Right atrium auricular region (tissue), 2 donors: ENCODE measurements around the gene LYPD8. TPM values are rescaled to one million over a fixed set of nuclear protein-coding genes. Genes with fewer than 3 reads are reported as not detected.

ENCODE experiments used
- DNase-seq: peaks from one replicate; pipeline ENCODE4 v3.0.0-alpha.2; 2019; ENCODE audit warnings: low spot score
- H3K27ac ChIP-seq, 2 donors: fragments of 200-600 bp; sonication (generic); 1 replicate in 1 of 2; 2 replicates in 1 of 2; pipeline ENCODE4 v1.5.1; 2016 to 2019
- H3K27me3 ChIP-seq, 2 donors: fragments of 200-600 bp; sonication (generic); one replicate each; pipeline versions ENCODE4 v1.5.1 to v1.6.0; 2017 to 2019
- H3K36me3 ChIP-seq: fragments of 200-600 bp; sonication (generic); one replicate; pipeline ENCODE4 v1.5.1; 2016
- H3K4me1 ChIP-seq, 2 donors: fragments of 200-600 bp; sonication (generic); one replicate each; pipeline versions ENCODE4 v1.5.1 to v1.6.0; 2017 to 2019
- H3K4me3 ChIP-seq, 2 donors: fragments of 200-600 bp; sonication (generic); 1 replicate in 1 of 2; 2 replicates in 1 of 2; pipeline ENCODE4 v1.5.1; 2017 to 2019; ENCODE audit warnings: mild to moderate bottlenecking in 1 of 2, moderate library complexity in 1 of 2
- H3K9me3 ChIP-seq, 2 donors: fragments of 200-600 bp; sonication (generic); one replicate each; pipeline ENCODE4 v1.5.1; 2019
- CTCF ChIP-seq, 2 donors: fragments of 200-600 bp; sonication (generic); IDR thresholded peaks; one replicate each; pipeline ENCODE4 v1.5.1; 2019; ENCODE audit warnings: antibody characterized with exemption in 2 of 2
- total RNA-seq, 2 donors: library from RNA; depleted of rRNA; stranded (reverse); fragments of >200 nt; gene quantifications; one replicate each; pipeline ENCODE4 v1.1.0, GENCODE V29; 2016

LYPD8 gene
- total RNA-seq, 2 donors from 2014 or later = not detected

GRCh38 chr1:248787430-248787829 is 31.9 kb upstream of the LYPD8 start:
- Histone ChIP-seq H3K27ac (no peak overlapping the region), H3K36me3 (no peaks in the 10 kb centered on the region), H3K4me1 (no peaks in the 10 kb centered on the region), H3K4me3 (no peak overlapping the region), H3K9me3 (no peaks in the 10 kb centered on the region), H3K27me3 (no peaks in the 10 kb centered on the region)
- DNase-seq = no peak
- no peak for TF ChIP-seq CTCF (IDR thresholded peaks at IDR 0.05)

- no peak overlapping the region for H3K4me3 ChIP-seq
- TF ChIP-seq CTCF (IDR thresholded peaks at IDR 0.05) = no peak
- H3K27me3 ChIP-seq = no peaks in the 10 kb centered on the region
- H3K36me3 ChIP-seq = no peaks in the 10 kb centered on the region
- no peak for DNase-seq
- H3K27ac ChIP-seq = no peak overlapping the region
- H3K4me1 ChIP-seq = no peaks in the 10 kb centered on the region
- H3K9me3 ChIP-seq = peaks cover 0 to 3% of the 10 kb centered on the region in 2 donors
Measured at GRCh38 chr1:248786156-248786555, 30.6 kb upstream of the LYPD8 start.

GRCh38 chr1:248783367-248783766 is 27.8 kb upstream of the LYPD8 start:
- no peak for TF ChIP-seq CTCF (IDR thresholded peaks at IDR 0.05)
- Histone ChIP-seq H3K9me3 (peaks cover 0 to 12% of the 10 kb centered on the region in 2 donors), H3K4me3 (no peak overlapping the region), H3K27me3 (no peaks in the 10 kb centered on the region), H3K4me1 (no peaks in the 10 kb centered on the region), H3K36me3 (no peaks in the 10 kb centered on the region), H3K27ac (no peak overlapping the region)
- DNase-seq = no peak

- DNase-seq = no peak
- no peaks in the 10 kb centered on the region for H3K4me1 ChIP-seq
- no peaks in the 10 kb centered on the region for H3K36me3 ChIP-seq
- H3K27ac ChIP-seq = no peak overlapping the region
- no peaks in the 10 kb centered on the region for H3K27me3 ChIP-seq
- H3K4me3 ChIP-seq = no peak overlapping the region
- peaks cover 0 to 12% of the 10 kb centered on the region in 2 donors for H3K9me3 ChIP-seq
- TF ChIP-seq CTCF (IDR thresholded peaks at IDR 0.05) = no peak
Measured at GRCh38 chr1:248782416-248783141, 27.0 kb upstream of the LYPD8 start.

GRCh38 chr1:248779350-248779749 is 23.8 kb upstream of the LYPD8 start:
- no peak for TF ChIP-seq CTCF (IDR thresholded peaks at IDR 0.05)
- Histone ChIP-seq H3K9me3 (peaks cover 0 to 23% of the 10 kb centered on the region in 2 donors), H3K4me3 (no peak overlapping the region), H3K27ac (no peak overlapping the region), H3K36me3 (no peaks in the 10 kb centered on the region), H3K4me1 (no peaks in the 10 kb centered on the region), H3K27me3 (no peaks in the 10 kb centered on the region)
- DNase-seq = no peak

- no peak overlapping the region for H3K27ac ChIP-seq
Measured at GRCh38 chr1:248778906-248779305, 23.3 kb upstream of the LYPD8 start.

More at GRCh38 chr1:248778906-248779305, 23.3 kb upstream of the LYPD8 start:
- Histone ChIP-seq H3K27me3 (no peaks in the 10 kb centered on the region), H3K4me1 (no peaks in the 10 kb centered on the region), H3K4me3 (no peak overlapping the region), H3K36me3 (no peaks in the 10 kb centered on the region), H3K9me3 (peaks cover 0 to 23% of the 10 kb centered on the region in 2 donors)
- no peak for TF ChIP-seq CTCF (IDR thresholded peaks at IDR 0.05)
- no peak for DNase-seq
